Suprapubic skin (tissue), 4 donors: ENCODE data around the gene CACNA1E. TPM values are rescaled to one million over a fixed set of nuclear protein-coding genes. Genes with fewer than 3 reads are reported as not detected.

Experiments used
- DNase-seq, 2 donors: peaks; one replicate each; pipeline ENCODE4 v3.0.0-alpha.2; 2019; ENCODE audit warnings: low spot score in 2 of 2
- H3K27ac ChIP-seq: fragments of 200-600 bp; sonication (generic); one replicate; pipeline ENCODE4 v1.5.1; 2019
- H3K27me3 ChIP-seq: fragments of 200-600 bp; sonication (generic); one replicate; pipeline ENCODE4 v1.5.1; 2019
- H3K36me3 ChIP-seq: fragments of 200-600 bp; sonication (generic); one replicate; pipeline ENCODE4 v1.5.1; 2019
- H3K4me1 ChIP-seq: fragments of 200-600 bp; sonication (generic); one replicate; pipeline ENCODE4 v1.5.1; 2019
- H3K4me3 ChIP-seq: fragments of 200-600 bp; sonication (generic); one replicate; pipeline ENCODE4 v1.5.1; 2019; ENCODE audit warnings: mild to moderate bottlenecking
- H3K9me3 ChIP-seq: fragments of 200-600 bp; sonication (generic); one replicate; pipeline ENCODE4 v1.5.1; 2019
- EP300 ChIP-seq: sonication (generic); formaldehyde crosslinking; IDR thresholded peaks from one replicate; pipeline ENCODE4 v1.6.1; 2017; ENCODE audit warnings: antibody characterized with exemption
- POLR2A ChIP-seq, 2 donors: fragments of 450-650 bp; IDR thresholded peaks; one replicate each; pipeline ENCODE4 v1.6.1; 2017; ENCODE audit warnings: antibody characterized with exemption in 2 of 2, mild to moderate bottlenecking in 2 of 2, moderate library complexity in 2 of 2
- POLR2AphosphoS5 ChIP-seq, 3 donors: sonication (generic); formaldehyde crosslinking; IDR thresholded peaks; one replicate each; pipeline ENCODE4 v1.6.1; 2017; ENCODE audit warnings: antibody characterized with exemption in 3 of 3
- WGBS: methylation state at CpG from one replicate; pipeline ENCODE4 v1.1.5; 2018; 5-methylcytosine and 5-hydroxymethylcytosine counted together
- total RNA-seq, 4 donors: library from RNA; depleted of rRNA; stranded (reverse); fragments of >200 nt; gene quantifications; one replicate each; pipeline ENCODE4 v1.1.0, GENCODE V29; 2016
- TF ChIP-seq, protein P1 (sequence below), 2 donors: fragments of 200-600 bp in 1 of 2; fragments of 450-650 bp in 1 of 2; sonication (generic) in 1 of 2; IDR thresholded peaks; one replicate each; pipeline ENCODE4 v1.5.1; 2016 to 2019; ENCODE audit warnings: antibody characterized with exemption in 2 of 2, mild to moderate bottlenecking in 1 of 2, moderate library complexity in 1 of 2

The CACNA1E gene
- total RNA-seq, 4 donors from 2014 or later: not detected

- TF ChIP-seq, protein P1, sequence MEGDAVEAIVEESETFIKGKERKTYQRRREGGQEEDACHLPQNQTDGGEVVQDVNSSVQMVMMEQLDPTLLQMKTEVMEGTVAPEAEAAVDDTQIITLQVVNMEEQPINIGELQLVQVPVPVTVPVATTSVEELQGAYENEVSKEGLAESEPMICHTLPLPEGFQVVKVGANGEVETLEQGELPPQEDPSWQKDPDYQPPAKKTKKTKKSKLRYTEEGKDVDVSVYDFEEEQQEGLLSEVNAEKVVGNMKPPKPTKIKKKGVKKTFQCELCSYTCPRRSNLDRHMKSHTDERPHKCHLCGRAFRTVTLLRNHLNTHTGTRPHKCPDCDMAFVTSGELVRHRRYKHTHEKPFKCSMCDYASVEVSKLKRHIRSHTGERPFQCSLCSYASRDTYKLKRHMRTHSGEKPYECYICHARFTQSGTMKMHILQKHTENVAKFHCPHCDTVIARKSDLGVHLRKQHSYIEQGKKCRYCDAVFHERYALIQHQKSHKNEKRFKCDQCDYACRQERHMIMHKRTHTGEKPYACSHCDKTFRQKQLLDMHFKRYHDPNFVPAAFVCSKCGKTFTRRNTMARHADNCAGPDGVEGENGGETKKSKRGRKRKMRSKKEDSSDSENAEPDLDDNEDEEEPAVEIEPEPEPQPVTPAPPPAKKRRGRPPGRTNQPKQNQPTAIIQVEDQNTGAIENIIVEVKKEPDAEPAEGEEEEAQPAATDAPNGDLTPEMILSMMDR (IDR thresholded peaks at IDR 0.05): no peak
- TF ChIP-seq EP300 (no peak), POLR2AphosphoS5 (IDR thresholded peaks at IDR 0.05) (no peak), POLR2A (IDR thresholded peaks at IDR 0.05) (no peak)
- no peak overlapping the region for H3K27ac ChIP-seq
Observed at GRCh38 chr1:181662606-181663005, 179.3 kb downstream of the CACNA1E start.

DNA sequence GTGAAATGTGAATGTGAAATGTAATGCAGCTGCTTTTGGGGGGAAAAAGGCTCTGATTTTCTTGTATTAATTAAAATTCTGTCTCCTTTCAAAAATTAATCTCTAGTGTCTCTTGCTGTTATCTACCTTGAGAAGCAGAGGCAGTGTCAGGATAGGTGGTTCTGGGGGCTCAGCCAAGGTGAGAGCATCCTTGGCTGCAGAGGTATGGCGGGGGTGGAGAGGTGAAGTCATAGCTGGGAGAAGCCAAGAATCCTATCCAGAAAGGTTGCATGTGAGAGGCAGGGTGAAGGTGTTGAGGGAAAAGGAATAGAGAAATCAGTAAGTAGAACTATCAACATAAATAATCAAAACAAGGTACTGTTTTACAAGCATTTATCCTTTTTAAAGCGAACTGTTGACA, 181.2 kb downstream of the CACNA1E start:
- no peak overlapping the region for H3K4me3 ChIP-seq
- no peak overlapping the region for H3K27ac ChIP-seq
- no peaks in the 10 kb centered on the region for H3K36me3 ChIP-seq
- H3K9me3 ChIP-seq: no peaks in the 10 kb centered on the region
- no peak for DNase-seq
- WGBS: 62% methylated on average over 2 of the region's 2 CpGs
- TF ChIP-seq, protein P1 (IDR thresholded peaks at IDR 0.05): no peak
- TF ChIP-seq EP300 (no peak), POLR2A (IDR thresholded peaks at IDR 0.05) (no peak), POLR2AphosphoS5 (IDR thresholded peaks at IDR 0.05) (no peak)
- no peaks in the 10 kb centered on the region for H3K4me1 ChIP-seq
- no peaks in the 10 kb centered on the region for H3K27me3 ChIP-seq

More at GRCh38 chr1:181662606-181663005, 179.3 kb downstream of the CACNA1E start:
- Histone ChIP-seq H3K4me3 (no peak overlapping the region), H3K36me3 (no peaks in the 10 kb centered on the region), H3K9me3 (no peaks in the 10 kb centered on the region), H3K27me3 (no peaks in the 10 kb centered on the region), H3K4me1 (no peaks in the 10 kb centered on the region)
- DNase-seq: no peak

GRCh38 chr1:181669246-181669645, 185.9 kb downstream of the CACNA1E start:
- WGBS: 59% methylated on average over 6 of the region's 6 CpGs
- no peak overlapping the region for H3K4me3 ChIP-seq
- DNase-seq: no peak
- H3K4me1 ChIP-seq: no peaks in the 10 kb centered on the region
- H3K9me3 ChIP-seq: no peaks in the 10 kb centered on the region
- TF ChIP-seq, protein P1 (IDR thresholded peaks at IDR 0.05): no peak
- no peak for TF ChIP-seq EP300
- no peak for TF ChIP-seq POLR2AphosphoS5 (IDR thresholded peaks at IDR 0.05)
- no peak for TF ChIP-seq POLR2A (IDR thresholded peaks at IDR 0.05)
- peaks cover 4% of the 10 kb centered on the region for H3K27me3 ChIP-seq
- no peaks in the 10 kb centered on the region for H3K36me3 ChIP-seq
- H3K27ac ChIP-seq: no peak overlapping the region

- no peak overlapping the region for H3K4me3 ChIP-seq
- no peaks in the 10 kb centered on the region for H3K9me3 ChIP-seq
- 58% methylated on average over 3 of the region's 3 CpGs for WGBS
- H3K4me1 ChIP-seq: no peaks in the 10 kb centered on the region
- H3K27me3 ChIP-seq: peaks cover 7% of the 10 kb centered on the region
- no peak for TF ChIP-seq POLR2AphosphoS5 (IDR thresholded peaks at IDR 0.05)
- no peak for TF ChIP-seq POLR2A (IDR thresholded peaks at IDR 0.05)
- TF ChIP-seq, protein P1 (IDR thresholded peaks at IDR 0.05): no peak
- TF ChIP-seq EP300: no peak
- H3K36me3 ChIP-seq: no peaks in the 10 kb centered on the region
- no peak overlapping the region for H3K27ac ChIP-seq
- no peak for DNase-seq
Observed at GRCh38 chr1:181674617-181675016, 191.3 kb downstream of the CACNA1E start.

DNA sequence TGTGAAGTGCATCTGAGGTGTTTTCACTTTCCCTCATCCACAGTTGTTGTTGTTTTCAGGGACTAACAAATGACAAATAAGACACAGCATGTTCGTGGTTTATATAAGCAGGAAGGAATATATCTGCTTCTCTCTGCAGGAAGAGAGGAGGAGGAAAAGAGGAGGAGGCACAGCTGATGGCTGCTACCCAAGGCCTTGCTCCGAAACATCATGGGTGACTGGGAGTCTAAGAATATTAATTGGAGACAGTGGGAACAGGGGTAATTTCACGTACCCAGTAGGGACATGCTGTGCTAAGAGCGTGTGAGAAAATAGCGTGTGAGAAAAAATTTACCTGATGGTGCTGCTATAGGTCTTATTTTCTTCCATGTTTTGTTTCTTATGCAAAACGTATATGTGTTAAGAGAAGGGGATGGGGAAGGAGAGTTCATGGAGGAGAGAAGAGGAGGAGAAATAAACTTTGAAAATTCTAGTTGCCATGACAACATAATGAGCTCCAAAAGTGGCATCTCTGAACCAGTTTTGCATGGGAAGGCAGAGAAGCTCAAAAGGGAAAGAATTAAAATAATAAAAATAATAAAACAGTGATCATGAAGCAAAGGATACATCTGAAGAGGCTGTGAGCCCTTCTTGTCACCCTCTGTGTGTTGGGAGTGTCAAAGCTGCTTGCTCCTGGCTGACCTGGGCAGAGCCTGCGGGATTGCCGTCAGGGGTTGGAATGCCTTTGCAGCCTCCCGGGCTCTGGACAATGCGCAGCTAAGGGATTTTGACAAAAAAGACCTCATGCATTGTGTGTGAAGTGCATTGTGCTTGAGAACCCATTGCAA, 192.0 kb downstream of the CACNA1E start:
- no peaks in the 10 kb centered on the region for H3K4me1 ChIP-seq
- H3K36me3 ChIP-seq: no peaks in the 10 kb centered on the region
- DNase-seq: no peak
- TF ChIP-seq POLR2A (IDR thresholded peaks at IDR 0.05) (no peak), POLR2AphosphoS5 (IDR thresholded peaks at IDR 0.05) (no peak), EP300 (no peak)
- TF ChIP-seq, protein P1 (IDR thresholded peaks at IDR 0.05): no peak
- peaks cover 7% of the 10 kb centered on the region for H3K27me3 ChIP-seq
- no peak overlapping the region for H3K4me3 ChIP-seq
- H3K27ac ChIP-seq: no peak overlapping the region
- H3K9me3 ChIP-seq: no peaks in the 10 kb centered on the region
- 55% methylated on average over 10 of the region's 10 CpGs for WGBS
